GM06990 (cell line): ENCODE measurements around the gene CIITA.
A peak's percentile ranks its signal among the peaks of the same experiment; 100 is the strongest.

ENCODE experiments used
- DNase-seq: peaks from one replicate; pipeline ENCODE4 v3.0.0-alpha.2; 2011; ENCODE audit not compliant: insufficient read length; ENCODE audit errors: extremely low read depth
- H3K27me3 ChIP-seq: replicated peaks from 2 replicates; pipeline ENCODE4 v1.6.0; 2011; ENCODE audit warnings: low read length; ENCODE audit not compliant: control insufficient read depth, insufficient read depth
- H3K36me3 ChIP-seq: 2 replicates; pipeline ENCODE4 v1.5.1; 2011; ENCODE audit warnings: low read length; ENCODE audit not compliant: control insufficient read depth, insufficient read depth
- H3K4me3 ChIP-seq: replicated peaks from 2 replicates; pipeline ENCODE4 v1.5.1; 2011; ENCODE audit warnings: low read depth, mild to moderate bottlenecking, control low read depth, low read length
- TF ChIP-seq, protein P1 (sequence below): IDR thresholded peaks from 2 replicates; pipeline ENCODE4 v1.5.1; 2011; ENCODE audit warnings: low read length, control low read depth, mild to moderate bottlenecking, inconsistent platforms; ENCODE audit not compliant: insufficient read depth, poor library complexity, severe bottlenecking

The CIITA gene

DNA sequence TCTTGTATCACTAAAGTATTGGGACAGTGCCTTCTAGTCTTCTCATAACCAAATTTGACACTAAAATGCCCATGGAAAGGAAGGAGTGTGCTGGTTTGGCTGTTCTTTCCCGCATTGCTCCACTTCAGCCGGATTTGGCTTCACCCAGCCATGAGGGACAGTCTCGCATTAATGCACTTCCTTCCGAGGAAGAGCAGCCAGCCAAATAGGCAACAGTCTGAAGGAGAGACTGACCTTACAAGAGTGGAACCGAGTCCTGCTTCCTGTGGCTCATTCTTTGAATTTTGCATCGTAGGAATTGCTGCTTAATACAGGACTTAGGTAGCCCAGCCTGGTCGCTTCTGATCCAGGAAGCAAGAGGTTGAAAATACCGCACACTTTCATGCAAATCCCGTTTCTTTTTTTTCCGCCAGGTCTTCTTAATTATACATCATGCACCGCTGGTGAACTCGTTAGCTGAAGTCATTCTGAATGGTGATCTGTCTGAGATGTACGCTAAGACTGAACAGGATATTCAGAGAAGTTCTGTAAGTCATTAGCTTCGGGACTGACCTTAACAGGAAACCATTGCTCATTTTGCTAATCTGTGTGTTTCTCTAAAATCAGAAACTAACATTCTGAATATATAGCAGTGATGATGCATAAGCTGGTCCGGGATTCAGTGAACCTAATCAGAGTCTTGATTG is 105.6 kb downstream of the CIITA start:
- no peaks in the 10 kb centered on the region for H3K27me3 ChIP-seq
- peaks cover 13% of the 10 kb centered on the region for H3K36me3 ChIP-seq
- peak; percentile 64 for DNase-seq
- TF ChIP-seq, protein P1, sequence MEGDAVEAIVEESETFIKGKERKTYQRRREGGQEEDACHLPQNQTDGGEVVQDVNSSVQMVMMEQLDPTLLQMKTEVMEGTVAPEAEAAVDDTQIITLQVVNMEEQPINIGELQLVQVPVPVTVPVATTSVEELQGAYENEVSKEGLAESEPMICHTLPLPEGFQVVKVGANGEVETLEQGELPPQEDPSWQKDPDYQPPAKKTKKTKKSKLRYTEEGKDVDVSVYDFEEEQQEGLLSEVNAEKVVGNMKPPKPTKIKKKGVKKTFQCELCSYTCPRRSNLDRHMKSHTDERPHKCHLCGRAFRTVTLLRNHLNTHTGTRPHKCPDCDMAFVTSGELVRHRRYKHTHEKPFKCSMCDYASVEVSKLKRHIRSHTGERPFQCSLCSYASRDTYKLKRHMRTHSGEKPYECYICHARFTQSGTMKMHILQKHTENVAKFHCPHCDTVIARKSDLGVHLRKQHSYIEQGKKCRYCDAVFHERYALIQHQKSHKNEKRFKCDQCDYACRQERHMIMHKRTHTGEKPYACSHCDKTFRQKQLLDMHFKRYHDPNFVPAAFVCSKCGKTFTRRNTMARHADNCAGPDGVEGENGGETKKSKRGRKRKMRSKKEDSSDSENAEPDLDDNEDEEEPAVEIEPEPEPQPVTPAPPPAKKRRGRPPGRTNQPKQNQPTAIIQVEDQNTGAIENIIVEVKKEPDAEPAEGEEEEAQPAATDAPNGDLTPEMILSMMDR: no peak
- peak overlapping the region; percentile 23 for H3K4me3 ChIP-seq

DNA sequence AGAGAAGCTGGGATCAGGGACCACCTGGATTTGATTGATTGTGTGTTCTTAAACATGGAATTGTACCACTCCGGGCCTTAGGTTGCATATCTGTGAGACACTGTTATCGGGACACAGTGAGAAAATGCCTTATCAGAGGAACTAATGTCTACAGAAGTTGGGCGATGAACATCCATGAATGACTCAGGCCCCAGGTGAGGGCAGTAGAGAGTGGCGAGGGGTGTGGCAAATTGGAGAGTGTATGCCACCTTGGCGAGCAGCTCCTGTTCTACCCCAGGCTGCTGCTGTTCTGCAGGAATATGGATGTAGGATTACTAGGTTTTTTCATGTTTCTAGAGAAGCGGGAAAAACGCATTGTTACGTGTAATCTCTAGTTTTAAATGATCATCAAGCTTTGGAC is 106.2 kb downstream of the CIITA start:
- TF ChIP-seq, protein P1: peak; percentile 62
- Histone ChIP-seq H3K4me3 (0 out of 2 replicates have a peak overlapping the region, but pooled peaks have one; percentile 23), H3K27me3 (no peaks in the 10 kb centered on the region), H3K36me3 (peaks cover 9% of the 10 kb centered on the region)
- no peak for DNase-seq

DNA sequence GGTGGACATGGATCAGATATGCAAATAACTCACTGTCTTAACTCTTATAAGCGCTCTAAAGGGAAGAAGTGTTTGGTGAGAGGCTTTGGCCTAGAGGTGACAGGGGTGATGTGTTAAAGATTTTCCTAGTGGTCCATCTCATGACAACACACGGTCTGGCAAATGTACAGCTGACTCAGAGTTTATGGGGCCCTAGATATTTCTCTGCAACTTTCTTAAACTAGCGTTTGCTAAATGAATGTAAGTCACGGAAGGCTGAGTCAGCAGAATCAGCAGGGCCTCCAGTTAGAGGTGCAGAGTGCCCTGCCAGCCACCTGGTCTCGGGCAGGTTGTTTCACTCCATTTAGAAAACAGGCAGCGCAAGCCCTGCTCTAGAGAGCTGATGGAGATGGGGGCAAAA is 107.5 kb downstream of the CIITA start:
- TF ChIP-seq, protein P1: no peak
- peaks cover 6% of the 10 kb centered on the region for H3K36me3 ChIP-seq
- no peak for DNase-seq

More for the DNA sequence above, 107.5 kb downstream of the CIITA start:
- H3K4me3 ChIP-seq: no peak overlapping the region
- no peaks in the 10 kb centered on the region for H3K27me3 ChIP-seq
